ENCODE data around the gene SYNRG.

DNA sequence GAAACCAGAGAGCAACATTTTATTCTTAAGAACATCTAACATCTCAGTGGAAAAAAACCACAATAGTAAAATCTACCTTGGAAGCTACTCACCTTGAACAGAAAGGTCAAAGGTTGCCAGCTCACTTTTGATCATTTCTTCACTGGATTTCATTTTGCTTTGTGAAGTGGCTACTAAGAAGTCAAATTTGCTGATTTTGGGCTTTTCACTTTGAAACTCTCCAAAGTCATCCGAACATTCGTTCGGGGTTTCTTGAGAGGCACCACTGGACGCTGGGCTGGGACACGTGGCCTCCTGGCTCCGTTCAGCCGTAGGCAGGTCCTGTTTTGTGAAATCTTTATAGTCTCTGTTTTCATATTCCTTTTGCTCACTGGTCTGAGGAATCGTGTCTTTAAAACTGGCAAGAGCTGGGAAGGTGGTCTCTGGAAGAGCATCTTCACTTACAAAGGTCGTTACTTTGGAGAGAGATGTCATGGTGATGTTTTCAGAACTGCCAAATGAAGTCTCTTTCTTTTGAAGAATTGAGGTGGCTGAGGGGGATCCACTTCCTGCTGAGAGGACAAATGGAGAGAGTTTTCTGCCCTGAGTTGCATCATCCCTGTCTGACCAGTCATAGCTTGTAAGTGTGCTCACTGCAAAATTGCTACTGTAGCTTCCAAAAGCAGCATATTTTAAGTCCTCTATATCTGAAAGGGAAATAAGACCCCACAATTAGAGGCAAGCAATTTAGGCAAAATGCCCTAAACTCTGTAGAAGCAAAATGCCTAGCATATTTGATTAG lies 67.1 kb downstream of the SYNRG start:
- no peak for TF ChIP-seq POLR2AphosphoS5 (IDR thresholded peaks at IDR 0.05; ENCODE audit: borderline replicate concordance, low read depth, low read length)
- TF ChIP-seq EZH2 (IDR thresholded peaks at IDR 0.05), result no peak

Data from SK-N-MC (cell line).